Smooth muscle cell (in vitro differentiated cells): ENCODE measurements around the gene RANBP3L. TPM values are rescaled to one million over a fixed set of nuclear protein-coding genes. Genes with fewer than 3 reads are reported as not detected.

Experiments
- DNase-seq: peaks from one replicate; lab custom pipeline; 2025; ENCODE audit not compliant: unreplicated experiment; lab: John Stamatoyannopoulos, UW
- H2AFZ ChIP-seq: fragments of 200-600 bp; sonication (generic); 2 replicates; pipeline ENCODE4 v1.6.0; 2016; ENCODE audit warnings: antibody characterized with exemption, low read depth, mild to moderate bottlenecking
- H3F3A ChIP-seq: fragments of 200-600 bp; sonication (generic); 2 replicates; pipeline ENCODE4 v1.6.0; 2017; ENCODE audit warnings: antibody characterized with exemption, low read depth
- H3K27ac ChIP-seq: fragments of 200-600 bp; sonication (generic); 2 replicates; pipeline ENCODE4 v1.5.1; 2016; ENCODE audit warnings: low read depth, mild to moderate bottlenecking
- H3K27me3 ChIP-seq: fragments of 200-600 bp; sonication (generic); 2 replicates; pipeline ENCODE4 v1.6.1; 2016; ENCODE audit warnings: low read depth, mild to moderate bottlenecking
- H3K36me3 ChIP-seq: fragments of 200-600 bp; sonication (generic); 2 replicates; pipeline ENCODE4 v1.5.1; 2016; ENCODE audit warnings: low read depth
- H3K4me1 ChIP-seq: fragments of 200-600 bp; sonication (generic); 2 replicates; pipeline ENCODE4 v1.5.1; 2016; ENCODE audit warnings: low read depth
- H3K4me2 ChIP-seq: fragments of 200-600 bp; sonication (generic); 2 replicates; pipeline ENCODE4 v1.6.0; 2016; ENCODE audit warnings: mild to moderate bottlenecking
- H3K4me3 ChIP-seq: fragments of 200-600 bp; sonication (generic); 2 replicates; pipeline ENCODE4 v1.5.1; 2016; ENCODE audit warnings: mild to moderate bottlenecking
- H3K79me2 ChIP-seq: fragments of 200-600 bp; sonication (generic); 2 replicates; pipeline ENCODE4 v1.6.0; 2016; ENCODE audit warnings: low read depth, mild to moderate bottlenecking
- H3K9ac ChIP-seq: fragments of 200-600 bp; sonication (generic); 2 replicates; pipeline ENCODE4 v1.6.0; 2016; ENCODE audit warnings: low read depth
- H3K9me3 ChIP-seq: fragments of 200-600 bp; sonication (generic); replicated peaks from 2 replicates; pipeline ENCODE4 v1.5.1; 2016; ENCODE audit warnings: low read depth
- H4K20me1 ChIP-seq: fragments of 200-600 bp; sonication (generic); 2 replicates; pipeline ENCODE4 v1.6.0; 2016; ENCODE audit warnings: low read depth
- CTCF ChIP-seq: fragments of 200-600 bp; sonication (generic); IDR thresholded peaks from 2 replicates; pipeline ENCODE4 v1.5.1; 2017; ENCODE audit warnings: borderline replicate concordance, mild to moderate bottlenecking, antibody characterized with exemption; ENCODE audit not compliant: insufficient read depth, poor library complexity, severe bottlenecking
- WGBS: methylation state at CpG from one replicate; pipeline ENCODE4 v1.1.7; 2016; ENCODE audit warnings: low lambda C conversion rate; 5-methylcytosine and 5-hydroxymethylcytosine counted together
- polyA plus RNA-seq: library from polyadenylated mRNA; unstranded; fragments of >200 nt; fragmentation: Nextera tagmentation; extraction: Ambion mirVana; gene quantifications from 2 replicates; pipeline ENCODE4 v1.2.1, GENCODE V29; 2016
- total RNA-seq: library from RNA; depleted of rRNA; stranded (reverse); fragments of >200 nt; gene quantifications from 2 replicates; pipeline ENCODE4 v1.2.3, GENCODE V29; 2014

The RANBP3L gene
- total and polyA plus RNA-seq, 2 experiments from 2014 or later = 0.38 to 0.40 TPM

- no peak for DNase-seq
- H2AFZ ChIP-seq = peak overlapping the region; percentile 78
- peak overlapping the region; percentile 79 for H3K4me2 ChIP-seq
- no peaks in the 10 kb centered on the region for H3K36me3 ChIP-seq
- peak overlapping the region; percentile 34 for H3K4me3 ChIP-seq
- peaks cover 8% of the 10 kb centered on the region for H3F3A ChIP-seq
- H3K4me1 ChIP-seq = peaks cover 13% of the 10 kb centered on the region
- no peak for TF ChIP-seq CTCF
- H3K27ac ChIP-seq = peak overlapping the region; percentile 40
- H3K27me3 ChIP-seq = no peaks in the 10 kb centered on the region
- no peaks in the 10 kb centered on the region for H3K79me2 ChIP-seq
- 50% methylated on average over 4 of the region's 4 CpGs for WGBS
- H3K9ac ChIP-seq = no peak overlapping the region
- no peaks in the 10 kb centered on the region for H4K20me1 ChIP-seq
- no peaks in the 10 kb centered on the region for H3K9me3 ChIP-seq
Measured at GRCh38 chr5:36300927-36301540, 668 bp downstream of the RANBP3L start.

- Histone ChIP-seq H4K20me1 (no peaks in the 10 kb centered on the region), H3F3A (peaks cover 8% of the 10 kb centered on the region), H3K4me1 (peaks cover 13% of the 10 kb centered on the region), H3K27ac (peak overlapping the region; percentile 40), H2AFZ (no peak overlapping the region), H3K4me3 (peak overlapping the region; percentile 8), H3K9me3 (no peaks in the 10 kb centered on the region), H3K4me2 (peak overlapping the region; percentile 79), H3K79me2 (no peaks in the 10 kb centered on the region), H3K9ac (no peak overlapping the region), H3K36me3 (no peaks in the 10 kb centered on the region), H3K27me3 (no peaks in the 10 kb centered on the region)
- no peak for DNase-seq
- WGBS = 43% methylated on average over 3 of the region's 3 CpGs
- no peak for TF ChIP-seq CTCF
Measured at GRCh38 chr5:36300191-36300926, 1.3 kb downstream of the RANBP3L start.

- H3K36me3 ChIP-seq = no peaks in the 10 kb centered on the region
- no peak overlapping the region for H3K27ac ChIP-seq
- no peaks in the 10 kb centered on the region for H4K20me1 ChIP-seq
- no peak for TF ChIP-seq CTCF
- H3F3A ChIP-seq = peaks cover 8% of the 10 kb centered on the region
- H3K27me3 ChIP-seq = no peaks in the 10 kb centered on the region
- H3K9me3 ChIP-seq = no peaks in the 10 kb centered on the region
- H3K79me2 ChIP-seq = no peaks in the 10 kb centered on the region
- H3K9ac ChIP-seq = no peak overlapping the region
- H3K4me3 ChIP-seq = no peak overlapping the region
- H3K4me2 ChIP-seq = peak overlapping the region; percentile 10
- H2AFZ ChIP-seq = no peak overlapping the region
- no peak for DNase-seq
- H3K4me1 ChIP-seq = peaks cover 13% of the 10 kb centered on the region
Measured at GRCh38 chr5:36298552-36298951, 3.1 kb downstream of the RANBP3L start.

- peaks cover 6% of the 10 kb centered on the region for H3F3A ChIP-seq
- H3K79me2 ChIP-seq = no peaks in the 10 kb centered on the region
- peaks cover 13% of the 10 kb centered on the region for H3K4me1 ChIP-seq
- H3K27me3 ChIP-seq = no peaks in the 10 kb centered on the region
- H3K36me3 ChIP-seq = no peaks in the 10 kb centered on the region
- no peaks in the 10 kb centered on the region for H4K20me1 ChIP-seq
- no peaks in the 10 kb centered on the region for H3K9me3 ChIP-seq
- no peak for TF ChIP-seq CTCF
- H3K9ac ChIP-seq = no peak overlapping the region
- WGBS = 81% methylated on average over 3 of the region's 3 CpGs
- H3K27ac ChIP-seq = no peak overlapping the region
- DNase-seq = no peak
- no peak overlapping the region for H2AFZ ChIP-seq
- H3K4me3 ChIP-seq = no peak overlapping the region
- no peak overlapping the region for H3K4me2 ChIP-seq
Measured at GRCh38 chr5:36297653-36298052, 4.0 kb downstream of the RANBP3L start.
